Cardiac septum (tissue), 1 donor: ENCODE measurements around the gene FAM110D. TPM values are rescaled to one million over a fixed set of nuclear protein-coding genes. Genes with fewer than 3 reads are reported as not detected.

Experiments used
- DNase-seq: peaks from one replicate; pipeline ENCODE4 v3.0.0-alpha.2; 2020; ENCODE audit warnings: low spot score
- intact Hi-C: fragments of 100-400 bp; cut with DNase I; formaldehyde crosslinking; loops from one replicate; pipeline ENCODE4 v1.14.0; 2022
- total RNA-seq: library from RNA; stranded (reverse); fragmentation: NEBNext Ultra II Directional; extraction: Animal tissue kit (Norgen Biotek cat#: 25700); gene quantifications from one replicate; pipeline ENCODE4 v1.2.1, GENCODE V29; 2021
- donor health status: DM: no; HTN: no; CAD: no.

FAM110D gene
- total RNA-seq, 1 donor from 2014 or later = 3.8 TPM

DNA sequence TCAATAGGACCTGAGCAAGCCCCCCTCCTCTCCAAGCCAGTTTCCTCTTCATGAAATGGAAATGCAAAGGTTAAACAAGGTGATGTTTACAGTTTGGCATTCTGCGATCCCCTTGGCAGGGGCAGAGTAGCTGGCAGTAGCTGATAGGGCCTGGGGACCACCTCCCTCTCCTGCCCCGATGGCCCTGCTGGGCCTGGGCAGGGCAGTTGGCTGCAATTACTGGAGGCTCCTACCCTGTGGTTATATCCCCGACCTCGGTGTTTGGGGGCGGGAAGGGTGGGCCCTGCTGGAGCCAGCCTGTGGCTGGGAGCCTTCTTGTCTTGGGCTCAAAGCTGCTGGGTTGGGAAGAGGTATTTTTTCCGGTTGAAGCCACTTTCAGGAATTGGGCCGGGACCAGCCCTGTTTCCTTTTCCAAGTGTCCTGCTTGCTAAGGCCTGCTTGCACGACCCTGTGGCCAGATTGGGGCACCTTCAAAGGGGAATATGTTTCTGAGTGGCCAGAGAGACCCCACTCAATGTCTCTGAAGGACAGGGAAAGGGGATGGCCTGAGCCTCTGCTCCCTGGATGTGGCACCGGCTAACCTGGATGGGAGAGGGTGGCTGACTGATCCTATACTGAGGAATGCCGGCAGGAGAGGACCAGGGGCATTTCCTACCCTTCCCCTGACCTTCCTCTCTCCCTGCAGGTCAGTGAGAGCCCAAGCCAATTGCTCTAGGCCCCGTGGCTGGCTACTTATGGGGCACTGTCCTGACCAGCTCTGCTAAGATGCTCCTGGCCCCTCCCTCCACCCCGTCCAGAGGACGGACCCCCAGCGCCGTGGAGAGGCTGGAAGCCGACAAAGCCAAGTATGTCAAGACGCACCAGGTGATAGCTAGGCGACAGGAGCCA is 1.9 kb downstream of the FAM110D start:
- no peak for DNase-seq
- intact Hi-C loops = loop anchor here (1.0 kb wide), 1 partner anchor 49 kb away; the partner anchor contains the start of gene PDIK1L

DNA sequence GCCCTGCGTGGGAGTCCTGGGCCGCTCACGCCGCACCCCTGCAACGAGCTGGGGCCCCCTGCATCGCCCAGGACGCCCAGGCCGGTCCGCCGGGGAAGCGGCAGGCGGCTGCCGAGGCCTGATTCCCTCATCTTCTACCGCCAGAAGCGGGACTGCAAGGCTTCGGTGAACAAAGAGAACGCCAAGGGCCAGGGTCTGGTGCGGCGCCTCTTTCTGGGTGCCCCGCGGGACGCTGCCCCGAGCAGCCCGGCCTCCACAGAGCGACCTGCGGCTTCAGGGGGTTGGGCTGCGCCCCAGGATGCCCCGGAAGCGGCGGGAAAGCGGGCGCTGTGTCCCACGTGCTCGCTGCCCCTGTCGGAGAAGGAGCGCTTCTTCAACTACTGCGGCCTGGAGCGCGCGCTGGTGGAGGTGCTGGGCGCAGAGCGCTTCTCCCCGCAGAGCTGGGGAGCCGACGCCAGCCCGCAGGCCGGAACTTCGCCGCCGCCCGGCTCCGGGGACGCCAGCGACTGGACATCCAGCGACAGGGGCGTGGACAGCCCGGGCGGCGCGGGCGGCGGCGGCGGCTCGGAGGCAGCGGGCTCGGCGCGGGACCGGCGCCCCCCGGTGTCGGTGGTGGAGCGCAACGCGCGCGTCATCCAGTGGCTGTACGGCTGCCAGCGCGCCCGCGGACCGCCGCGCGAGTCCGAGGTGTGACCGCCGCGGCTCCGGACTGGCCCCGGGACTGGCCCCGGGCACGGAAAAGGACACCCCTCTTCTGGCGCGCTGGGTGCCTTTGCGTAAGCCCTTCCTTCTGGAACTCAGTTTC is 2.7 kb downstream of the FAM110D start:
- DNase-seq = peak; percentile 84
- intact Hi-C loops = no loop called here

DNA sequence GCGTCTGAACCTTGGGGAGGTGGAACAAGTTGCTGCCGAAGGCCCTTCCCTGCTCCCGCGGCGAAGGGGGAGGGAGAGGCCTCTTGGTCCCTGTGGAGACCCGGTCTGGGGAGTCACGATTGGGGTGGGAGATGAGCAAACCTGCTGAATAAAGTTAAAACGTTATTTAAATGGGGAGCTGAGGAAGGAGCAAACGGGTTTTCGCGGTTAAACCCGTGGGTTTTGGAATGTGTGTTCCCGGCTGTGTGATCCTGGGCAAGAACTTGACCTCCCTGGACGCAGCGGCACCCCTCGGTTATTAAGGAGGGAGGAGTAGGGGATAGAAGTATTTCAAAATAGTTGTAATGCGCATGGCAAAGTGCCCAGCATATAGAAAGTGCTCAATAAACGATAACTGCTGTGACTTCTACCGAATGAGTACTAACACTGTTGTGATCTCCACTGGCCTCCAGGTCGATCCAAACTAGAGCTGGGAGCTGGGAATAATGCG is 3.4 kb downstream of the FAM110D start:
- intact Hi-C loops = no loop called here

DNA sequence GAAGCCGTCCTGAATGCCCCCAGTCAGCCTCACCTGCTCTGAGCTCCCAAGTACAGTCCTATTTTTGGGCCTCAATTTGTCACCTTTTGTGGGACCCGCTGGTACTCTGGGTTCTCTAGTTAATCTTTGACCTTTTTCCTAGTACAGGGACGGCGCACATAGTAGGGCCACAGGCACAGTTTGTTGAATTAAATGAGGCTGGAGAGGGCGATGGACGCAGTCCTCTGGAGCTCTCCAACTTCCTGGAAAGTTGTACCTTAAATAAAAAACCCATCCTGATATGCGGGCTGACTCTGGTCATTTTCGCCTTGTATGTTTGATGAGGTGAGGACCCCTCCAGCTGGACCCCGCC is 4.8 kb downstream of the FAM110D start:
- intact Hi-C loops = no loop called here
- no peak for DNase-seq

More for the DNA sequence above, 3.4 kb downstream of the FAM110D start:
- DNase-seq = no peak

DNA sequence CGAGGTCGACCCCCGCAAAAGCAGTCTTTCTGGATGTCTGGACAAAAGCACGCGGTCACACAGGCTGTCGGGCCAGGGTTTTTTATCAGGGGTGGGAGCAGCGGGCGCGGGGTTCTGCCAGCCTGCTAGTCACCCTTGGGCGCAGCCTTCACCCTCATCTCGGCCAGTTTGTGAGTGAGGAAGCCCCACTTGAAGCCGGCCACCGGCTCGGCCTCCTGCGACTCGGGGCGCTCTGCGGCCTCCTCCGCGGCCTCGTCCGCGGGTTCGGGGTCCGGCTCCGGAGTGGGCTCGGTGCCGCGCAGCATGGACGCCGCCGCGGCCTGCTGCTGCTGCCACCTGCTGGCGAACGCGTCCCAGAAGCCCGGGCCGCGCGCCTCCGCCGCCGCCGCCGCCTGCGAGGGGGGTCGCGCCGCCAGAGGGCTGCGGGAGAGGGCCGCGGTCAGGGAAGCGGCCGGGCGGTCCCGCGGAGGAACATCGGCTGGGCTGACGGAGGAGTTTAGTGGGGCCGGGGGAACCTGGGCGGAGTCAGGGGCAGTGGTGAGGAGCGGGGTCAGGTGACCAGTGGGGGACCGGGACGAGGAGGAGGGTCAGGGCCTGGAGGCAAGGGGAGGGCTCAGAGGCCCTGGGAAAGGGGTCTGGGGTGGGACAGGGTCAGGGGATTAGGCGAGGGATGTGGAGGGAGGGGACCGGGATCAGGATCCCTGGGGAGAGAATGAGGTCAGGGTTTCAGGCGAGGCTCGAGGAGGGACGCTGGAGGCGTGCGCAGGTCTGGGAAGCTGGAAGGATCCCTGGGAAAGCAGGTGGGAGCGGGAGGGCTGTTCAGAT is 5.4 kb downstream of the FAM110D start:
- DNase-seq = no peak
- intact Hi-C loops = no loop called here

DNA sequence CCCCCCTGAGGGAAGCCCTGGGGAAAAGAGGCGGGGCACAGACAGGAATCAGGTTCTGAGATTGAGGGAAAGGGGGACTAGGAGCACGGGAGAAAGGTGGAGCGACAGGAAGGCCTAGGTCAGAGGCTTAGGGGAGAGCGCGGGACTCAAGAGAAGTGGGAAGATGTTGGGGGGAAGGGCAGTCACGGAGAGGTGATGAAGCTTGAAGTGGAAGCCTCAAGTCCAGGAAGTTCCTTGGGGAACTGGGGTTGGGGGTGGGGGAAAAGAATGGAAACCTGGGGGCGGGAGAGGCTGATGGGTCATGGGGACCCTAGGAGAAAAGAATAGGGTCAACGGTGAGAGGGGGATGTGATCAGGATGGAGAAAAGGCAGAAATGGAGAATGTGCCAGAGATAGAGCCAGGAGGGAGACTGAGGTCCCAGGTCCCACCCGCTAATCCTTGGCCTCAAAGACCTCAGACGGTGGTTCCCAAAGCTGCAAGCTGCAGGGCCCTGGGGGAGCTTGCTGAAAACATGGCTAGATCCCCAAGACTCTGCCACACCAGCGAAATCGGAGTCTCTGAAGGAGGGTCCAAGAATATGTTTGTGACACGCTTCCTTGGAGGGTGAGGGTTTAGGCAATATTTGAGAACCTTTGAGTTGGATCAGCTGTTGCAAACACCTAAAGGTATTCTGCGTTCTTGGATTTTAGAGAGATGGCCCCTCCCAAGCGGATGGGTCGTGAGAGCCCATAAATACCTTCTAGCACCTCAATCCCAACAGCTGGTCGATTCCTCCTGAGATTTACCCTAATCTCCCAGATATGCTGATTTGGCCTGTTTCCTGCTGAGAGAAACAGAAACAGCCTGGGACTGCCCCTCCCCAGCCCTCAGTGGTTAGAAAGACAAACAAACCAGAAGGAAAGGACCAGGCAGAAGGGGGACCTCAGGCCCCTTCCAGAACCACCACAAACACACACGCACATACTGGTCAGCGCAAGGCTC is 6.3 kb downstream of the FAM110D start:
- intact Hi-C loops = loop anchor here (5.0 kb wide), 2 partner anchors 67 to 157 kb away; partner anchors contain the start of gene CEP85
- no peak for DNase-seq

DNA sequence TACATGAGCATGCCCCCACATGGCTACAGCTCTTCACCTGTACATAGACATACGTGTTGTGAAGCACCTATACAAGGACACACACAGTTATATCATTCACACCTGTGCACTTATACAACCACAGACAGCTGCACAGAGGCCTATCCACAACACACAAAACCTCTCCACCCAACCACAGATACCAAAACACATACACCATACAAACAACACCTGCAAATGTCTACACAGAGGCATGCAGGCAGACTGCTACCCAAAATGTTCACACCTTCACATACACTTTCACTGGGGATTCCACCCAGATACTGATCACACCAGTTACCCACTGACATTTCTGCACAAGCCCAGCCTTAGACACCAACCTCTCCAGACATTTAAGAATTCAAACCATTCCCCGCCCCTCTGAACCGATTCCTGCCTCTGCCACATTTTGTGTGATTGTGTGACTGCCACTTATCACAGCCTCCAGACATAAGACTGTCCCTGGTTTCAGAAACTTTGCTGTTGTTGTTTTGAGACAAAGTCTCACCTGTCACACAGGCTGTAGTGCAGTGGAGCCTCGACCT is 7.9 kb downstream of the FAM110D start:
- intact Hi-C loops = loop anchor here (5.0 kb wide), 2 partner anchors 66 to 156 kb away; partner anchors contain the start of gene CEP85
- no peak for DNase-seq

DNA sequence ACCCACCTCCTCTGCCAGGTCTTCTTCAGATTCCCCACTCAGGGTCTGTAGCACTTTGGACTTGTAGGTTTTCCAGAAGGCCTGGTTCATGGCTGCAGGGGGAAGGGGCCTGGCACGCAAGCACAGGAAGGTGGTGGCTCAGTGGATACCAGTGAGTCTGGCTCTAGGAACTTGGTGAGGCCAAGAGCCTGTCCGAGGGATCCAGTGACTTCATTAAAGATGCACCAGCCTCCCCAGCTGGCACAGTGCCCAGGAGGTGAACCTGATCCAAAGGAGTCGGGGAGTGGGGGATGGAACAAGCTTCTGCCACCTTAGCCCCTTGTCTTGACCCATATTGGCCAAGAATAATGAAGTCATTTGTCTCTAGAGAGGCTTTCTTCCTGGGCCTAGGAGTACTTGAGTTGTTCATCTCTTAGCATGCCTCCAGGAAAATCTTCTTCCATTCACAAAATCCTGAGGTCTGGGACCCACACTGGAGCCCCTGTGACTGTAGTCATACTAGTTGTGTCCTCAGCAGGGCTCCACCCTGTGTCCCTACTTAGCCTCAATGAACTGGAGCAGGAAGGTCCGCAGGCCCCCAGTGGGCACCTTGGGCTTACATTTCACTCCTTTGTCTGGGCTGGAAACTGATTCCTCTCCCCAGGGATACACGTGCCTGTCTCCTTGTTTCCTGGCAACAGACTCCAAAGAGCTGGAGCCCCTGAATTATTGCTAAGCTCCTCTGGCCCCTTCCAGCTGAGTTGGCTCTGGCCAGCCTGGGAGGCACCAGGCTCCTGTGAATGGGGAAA is 9.7 kb downstream of the FAM110D start, which contains the start of gene C1orf232:
Gene C1orf232, minus strand, starts transcription at position 554 of the 788 bp plus-strand sequence. Its CDS starts 464 bp downstream, at position 90.
- DNase-seq = no peak
- intact Hi-C loops = loop anchor here (5.0 kb wide), 2 partner anchors 64 to 154 kb away; partner anchors contain the start of gene CEP85

DNA sequence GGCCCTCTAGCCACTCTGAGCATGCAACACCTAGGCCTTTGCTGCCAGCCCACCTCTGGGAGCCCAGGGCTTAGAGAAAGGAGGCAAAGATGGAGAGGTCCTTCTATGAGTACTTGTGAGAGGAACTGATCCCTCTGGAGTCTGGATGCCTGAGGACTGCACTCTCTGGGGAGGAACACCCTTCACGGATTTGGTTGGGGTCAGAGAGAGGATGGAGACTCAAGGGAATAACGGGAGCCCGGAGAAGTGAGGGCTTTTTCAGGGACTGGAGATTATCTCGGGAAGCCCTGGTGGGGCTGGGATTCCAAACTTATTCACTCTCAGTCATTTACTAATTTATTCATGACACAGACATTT is 10.3 kb downstream of the FAM110D start:
- intact Hi-C loops = loop anchor here (5.0 kb wide), 2 partner anchors 63 to 153 kb away; partner anchors contain the start of gene CEP85
- DNase-seq = no peak

DNA sequence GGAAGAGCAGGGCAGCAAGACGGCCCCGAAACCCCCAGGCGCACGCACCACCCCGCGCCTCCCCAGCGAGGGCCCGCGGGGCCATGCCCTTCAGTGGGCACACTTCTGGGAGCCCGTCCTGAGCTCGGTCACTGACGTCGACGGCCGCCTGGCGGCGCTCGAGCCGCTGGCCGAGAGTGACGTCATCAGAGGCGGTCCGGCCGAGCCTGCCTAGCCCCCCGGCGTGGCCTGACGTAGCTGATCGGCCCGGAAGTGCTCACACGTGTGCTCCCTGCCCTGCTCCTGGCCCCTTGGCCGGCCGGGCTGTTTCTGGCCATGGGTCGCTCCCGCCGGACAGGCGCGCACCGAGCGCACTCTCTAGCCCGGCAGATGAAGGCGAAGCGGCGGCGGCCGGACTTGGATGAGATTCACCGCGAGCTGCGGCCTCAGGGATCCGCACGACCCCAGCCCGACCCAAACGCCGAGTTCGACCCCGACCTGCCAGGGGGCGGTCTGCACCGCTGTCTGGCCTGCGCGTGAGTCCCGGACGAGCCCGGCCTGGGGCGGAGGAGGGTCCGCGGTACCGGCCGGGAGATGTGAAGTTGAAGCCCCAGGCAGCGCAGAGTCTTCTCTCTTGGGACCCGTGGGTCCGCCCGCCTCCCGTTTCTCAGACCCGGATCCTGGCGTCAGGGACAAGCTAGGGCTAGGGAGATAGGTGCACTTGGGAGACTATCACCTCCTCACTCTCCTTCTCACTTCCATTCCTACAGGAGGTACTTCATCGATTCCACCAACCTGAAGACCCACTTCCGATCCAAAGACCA is 11.0 kb downstream of the FAM110D start, which contains the start of gene ZNF593:
Gene ZNF593, plus strand, starts transcription at position 240 of the 803 bp plus-strand sequence. Its CDS starts 76 bp downstream, at position 316.
- peak; percentile 96 for DNase-seq
- intact Hi-C loops = loop anchor here (5.0 kb wide), 2 partner anchors 62 to 152 kb away; partner anchors contain the start of gene CEP85

DNA sequence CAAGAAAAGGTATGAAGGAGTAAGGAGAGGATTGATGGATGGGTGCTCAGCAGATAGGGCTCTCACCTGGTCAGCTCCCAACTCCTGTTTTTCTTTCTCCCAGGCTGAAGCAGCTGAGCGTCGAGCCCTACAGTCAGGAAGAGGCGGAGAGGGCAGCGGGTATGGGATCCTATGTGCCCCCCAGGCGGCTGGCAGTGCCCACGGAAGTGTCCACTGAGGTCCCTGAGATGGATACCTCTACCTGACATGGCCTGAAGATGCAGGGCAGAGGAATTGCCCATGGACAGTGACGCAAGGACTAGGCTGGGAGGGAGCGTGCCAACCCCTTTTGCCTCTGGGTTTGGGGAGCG is 11.6 kb downstream of the FAM110D start:
- intact Hi-C loops = no loop called here
- DNase-seq = no peak

DNA sequence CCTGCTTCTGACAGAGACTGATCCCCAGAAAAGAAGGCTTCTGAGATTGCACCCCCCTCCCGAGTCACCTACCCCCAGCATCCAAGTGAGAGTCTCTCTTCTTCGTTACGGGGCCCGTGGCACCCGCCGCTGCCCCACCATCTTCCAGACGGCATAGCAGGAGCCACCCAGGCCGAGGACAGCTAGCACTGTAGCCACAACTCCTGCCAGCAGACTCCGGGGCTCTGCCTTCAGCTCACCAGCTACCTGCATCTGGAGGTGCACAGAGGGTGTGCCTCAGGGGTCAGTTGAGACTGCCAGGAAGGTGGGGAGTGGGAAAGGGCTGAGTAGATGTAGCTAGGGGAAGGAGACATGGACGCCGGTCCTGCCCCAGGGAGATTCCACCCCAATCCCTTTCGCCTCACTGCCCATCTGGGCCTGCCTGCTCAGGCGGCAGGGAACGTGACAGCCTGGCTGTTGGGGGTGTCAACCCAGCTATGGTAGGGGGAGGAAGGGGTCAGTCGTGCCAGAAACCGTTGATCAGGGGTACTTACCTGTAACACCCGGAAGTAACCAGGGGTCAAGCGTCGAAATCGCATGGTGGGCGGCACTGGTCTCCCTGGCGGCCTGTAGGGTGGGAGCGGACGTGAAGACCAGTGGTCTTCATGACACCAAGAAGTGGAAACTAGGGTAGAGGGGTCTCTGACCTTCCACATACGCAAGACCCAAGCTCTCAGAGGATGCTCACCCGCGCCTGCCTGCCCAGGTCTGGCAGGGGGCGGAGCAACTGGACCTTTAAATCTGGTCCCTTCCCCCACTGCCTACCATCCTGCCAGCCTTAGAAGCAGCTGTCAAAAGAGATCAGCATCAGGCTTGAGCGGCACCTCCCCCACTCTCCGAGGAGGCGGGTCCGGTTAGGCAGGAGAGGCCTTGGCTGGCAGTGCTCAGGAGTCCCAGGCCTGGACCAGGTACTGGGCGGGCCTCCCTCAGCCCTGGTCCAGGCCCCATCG is 12.5 kb downstream of the FAM110D start, which contains the start of gene ZNF593OS:
Gene ZNF593OS, minus strand, starts transcription at position 749 of the 989 bp plus-strand sequence. Its CDS starts 171 bp downstream, at position 578.
- intact Hi-C loops = no loop called here

DNA sequence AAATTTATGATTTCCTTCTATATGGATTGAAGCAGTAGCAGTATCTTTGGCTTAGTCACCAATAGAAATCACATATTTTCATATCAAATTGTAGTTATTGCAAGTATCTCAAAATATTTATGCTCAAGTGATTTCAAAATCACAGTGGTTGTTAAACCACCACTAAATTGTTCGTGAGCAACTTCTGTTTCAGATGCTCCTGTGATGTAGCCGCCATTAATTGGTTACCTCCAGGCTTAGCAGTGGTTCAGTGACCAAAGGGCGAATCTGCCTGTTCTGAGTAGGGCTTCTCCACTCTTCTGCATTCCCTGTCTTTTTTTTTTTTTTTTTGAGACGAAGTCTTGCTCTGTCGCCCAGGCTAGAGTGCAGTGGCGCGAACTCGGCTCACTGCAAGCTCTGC is 16.5 kb downstream of the FAM110D start:
- intact Hi-C loops = no loop called here
- no peak for DNase-seq

More for the DNA sequence above, 12.5 kb downstream of the FAM110D start, which contains the start of gene ZNF593OS:
- no peak for DNase-seq

DNA sequence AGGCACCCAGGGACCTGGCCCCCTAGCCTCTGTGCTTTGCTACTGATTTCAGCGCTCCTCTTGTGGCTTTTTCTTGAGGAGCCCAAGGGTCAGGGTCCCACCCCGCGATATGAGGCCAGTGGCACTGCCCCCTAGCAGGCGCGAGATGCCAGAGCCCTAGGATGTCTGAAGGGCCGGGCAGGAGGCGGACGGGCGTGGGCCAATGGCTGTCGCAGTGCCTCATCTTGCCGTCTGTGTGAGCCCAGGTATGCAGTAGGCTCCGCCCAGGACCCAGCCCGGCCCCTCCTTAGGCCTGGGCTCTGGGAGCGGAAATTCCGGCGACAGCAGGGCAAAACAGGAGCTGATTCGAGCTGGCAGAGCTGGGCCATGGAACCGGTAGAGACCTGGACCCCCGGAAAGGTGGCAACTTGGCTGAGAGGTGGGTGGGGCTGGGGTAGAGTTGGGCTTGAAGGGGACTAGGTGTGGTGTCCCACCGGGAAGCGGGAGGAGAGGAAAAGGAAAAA is 18.4 kb downstream of the FAM110D start, which contains the start of gene CNKSR1:
Gene CNKSR1, plus strand, starts transcription at position 310 of the 503 bp plus-strand sequence. Its CDS starts 57 bp downstream, at position 367.
- no peak for DNase-seq
- intact Hi-C loops = no loop called here
